ENCODE data around the gene PEAK3. TPM values are rescaled to one million over a fixed set of nuclear protein-coding genes. Genes with fewer than 3 reads are reported as not detected.

The PEAK3 gene
- total and polyA plus RNA-seq, 9 of the 15 experiments (the other 6 are each of a cell fraction or from before 2014, with no cell fraction given), result 0.07 to 0.40 TPM; not detected in 7

DNA sequence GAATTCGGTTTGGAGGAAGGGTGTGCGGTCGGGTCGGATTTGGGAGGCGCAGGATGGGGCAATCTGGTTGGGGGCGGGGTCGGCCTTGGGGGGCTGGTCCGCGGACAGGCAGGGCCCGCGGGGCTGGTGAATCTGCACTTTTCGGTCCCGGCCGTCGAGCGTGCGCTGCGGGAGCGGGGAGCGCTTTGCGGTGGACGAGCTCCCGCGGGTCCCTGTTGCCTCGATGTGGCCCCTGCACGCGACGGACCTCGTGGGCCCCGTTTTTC is 11.9 kb downstream of the PEAK3 start (continued):
- TF ChIP-seq, protein P1, sequence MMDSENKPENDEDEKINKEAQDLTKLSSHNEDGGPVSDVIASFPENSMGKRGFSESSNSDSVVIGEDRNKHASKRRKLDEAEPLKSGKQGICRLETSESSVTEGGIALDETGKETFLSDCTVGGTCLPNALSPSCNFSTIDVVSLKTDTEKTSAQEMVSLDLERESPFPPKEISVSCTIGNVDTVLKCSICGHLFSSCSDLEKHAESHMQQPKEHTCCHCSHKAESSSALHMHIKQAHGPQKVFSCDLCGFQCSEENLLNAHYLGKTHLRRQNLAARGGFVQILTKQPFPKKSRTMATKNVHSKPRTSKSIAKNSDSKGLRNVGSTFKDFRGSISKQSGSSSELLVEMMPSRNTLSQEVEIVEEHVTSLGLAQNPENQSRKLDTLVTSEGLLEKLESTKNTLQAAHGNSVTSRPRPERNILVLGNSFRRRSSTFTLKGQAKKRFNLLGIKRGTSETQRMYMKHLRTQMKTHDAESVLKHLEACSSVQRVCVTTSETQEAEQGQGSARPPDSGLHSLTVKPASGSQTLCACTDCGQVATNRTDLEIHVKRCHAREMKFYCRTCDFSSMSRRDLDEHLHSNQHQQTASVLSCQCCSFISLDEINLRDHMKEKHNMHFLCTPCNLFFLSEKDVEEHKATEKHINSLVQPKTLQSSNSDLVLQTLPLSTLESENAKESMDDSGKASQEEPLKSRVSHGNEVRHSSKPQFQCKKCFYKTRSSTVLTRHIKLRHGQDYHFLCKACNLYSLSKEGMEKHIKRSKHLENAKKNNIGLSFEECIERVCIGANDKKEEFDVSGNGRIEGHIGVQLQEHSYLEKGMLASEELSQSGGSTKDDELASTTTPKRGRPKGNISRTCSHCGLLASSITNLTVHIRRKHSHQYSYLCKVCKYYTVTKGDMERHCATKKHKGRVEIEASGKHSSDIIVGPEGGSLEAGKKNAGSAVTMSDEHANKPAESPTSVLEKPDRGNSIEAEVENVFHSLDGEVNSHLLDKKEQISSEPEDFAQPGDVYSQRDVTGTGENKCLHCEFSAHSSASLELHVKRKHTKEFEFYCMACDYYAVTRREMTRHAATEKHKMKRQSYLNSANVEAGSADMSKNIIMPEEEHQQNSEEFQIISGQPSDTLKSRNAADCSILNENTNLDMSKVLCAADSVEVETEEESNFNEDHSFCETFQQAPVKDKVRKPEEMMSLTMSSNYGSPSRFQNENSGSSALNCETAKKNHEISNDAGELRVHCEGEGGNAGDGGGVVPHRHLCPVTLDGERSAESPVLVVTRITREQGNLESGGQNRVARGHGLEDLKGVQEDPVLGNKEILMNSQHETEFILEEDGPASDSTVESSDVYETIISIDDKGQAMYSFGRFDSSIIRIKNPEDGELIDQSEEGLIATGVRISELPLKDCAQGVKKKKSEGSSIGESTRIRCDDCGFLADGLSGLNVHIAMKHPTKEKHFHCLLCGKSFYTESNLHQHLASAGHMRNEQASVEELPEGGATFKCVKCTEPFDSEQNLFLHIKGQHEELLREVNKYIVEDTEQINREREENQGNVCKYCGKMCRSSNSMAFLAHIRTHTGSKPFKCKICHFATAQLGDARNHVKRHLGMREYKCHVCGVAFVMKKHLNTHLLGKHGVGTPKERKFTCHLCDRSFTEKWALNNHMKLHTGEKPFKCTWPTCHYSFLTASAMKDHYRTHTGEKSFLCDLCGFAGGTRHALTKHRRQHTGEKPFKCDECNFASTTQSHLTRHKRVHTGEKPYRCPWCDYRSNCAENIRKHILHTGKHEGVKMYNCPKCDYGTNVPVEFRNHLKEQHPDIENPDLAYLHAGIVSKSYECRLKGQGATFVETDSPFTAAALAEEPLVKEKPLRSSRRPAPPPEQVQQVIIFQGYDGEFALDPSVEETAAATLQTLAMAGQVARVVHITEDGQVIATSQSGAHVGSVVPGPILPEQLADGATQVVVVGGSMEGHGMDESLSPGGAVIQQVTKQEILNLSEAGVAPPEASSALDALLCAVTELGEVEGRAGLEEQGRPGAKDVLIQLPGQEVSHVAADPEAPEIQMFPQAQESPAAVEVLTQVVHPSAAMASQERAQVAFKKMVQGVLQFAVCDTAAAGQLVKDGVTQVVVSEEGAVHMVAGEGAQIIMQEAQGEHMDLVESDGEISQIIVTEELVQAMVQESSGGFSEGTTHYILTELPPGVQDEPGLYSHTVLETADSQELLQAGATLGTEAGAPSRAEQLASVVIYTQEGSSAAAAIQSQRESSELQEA (IDR thresholded peaks at IDR 0.05; ENCODE audit: low read depth), result no peak
- TF ChIP-seq CEBPG (CRISPR knock-in tag; IDR thresholded peaks at IDR 0.05), result no peak
- TF ChIP-seq CEBPG (tag; conservative IDR thresholded peaks at IDR 0.05 in 1 of 2, IDR thresholded peaks at IDR 0.05 in 1 of 2), result no peak
- TF ChIP-seq CREB1 (IDR thresholded peaks at IDR 0.05), result no peak
- TF ChIP-seq CREB1 (CRISPR knock-in tag; IDR thresholded peaks at IDR 0.05), result 0 out of 2 replicates have a peak, but pooled peaks have one; percentile 4
- no peak for TF ChIP-seq ATF7 (IDR thresholded peaks at IDR 0.05)
- TF ChIP-seq TAL1 (IDR thresholded peaks at IDR 0.05), result no peak
- TF ChIP-seq MAZ (CRISPR knock-in tag; conservative IDR thresholded peaks at IDR 0.05 in 1 of 2, IDR thresholded peaks at IDR 0.05 in 1 of 2), result no peak
- no peak for TF ChIP-seq BCOR (IDR thresholded peaks at IDR 0.05)
- TF ChIP-seq NFATC3 (IDR thresholded peaks at IDR 0.05), result no peak
- no peak for TF ChIP-seq U2AF2 (optimal IDR thresholded peaks at IDR 0.05; ENCODE audit: low read depth, low read length)
- no peak for TF ChIP-seq CREM (IDR thresholded peaks at IDR 0.05; ENCODE audit: low read depth)
- no peak for TF ChIP-seq MCM3 (IDR thresholded peaks at IDR 0.05)
- TF ChIP-seq ZNF24 (IDR thresholded peaks at IDR 0.05), result no peak
- TF ChIP-seq CBX2 (IDR thresholded peaks at IDR 0.05; ENCODE audit: insufficient read depth, low read length, poor library complexity, severe bottlenecking), result no peak
- no peak for TF ChIP-seq EP300 (IDR thresholded peaks at IDR 0.05; ENCODE audit: low read length)
- peak; percentile 9 for TF ChIP-seq PCBP1 (IDR thresholded peaks at IDR 0.05; ENCODE audit: low read depth, low read length, poor library complexity, severe bottlenecking)
- TF ChIP-seq, protein P2, sequence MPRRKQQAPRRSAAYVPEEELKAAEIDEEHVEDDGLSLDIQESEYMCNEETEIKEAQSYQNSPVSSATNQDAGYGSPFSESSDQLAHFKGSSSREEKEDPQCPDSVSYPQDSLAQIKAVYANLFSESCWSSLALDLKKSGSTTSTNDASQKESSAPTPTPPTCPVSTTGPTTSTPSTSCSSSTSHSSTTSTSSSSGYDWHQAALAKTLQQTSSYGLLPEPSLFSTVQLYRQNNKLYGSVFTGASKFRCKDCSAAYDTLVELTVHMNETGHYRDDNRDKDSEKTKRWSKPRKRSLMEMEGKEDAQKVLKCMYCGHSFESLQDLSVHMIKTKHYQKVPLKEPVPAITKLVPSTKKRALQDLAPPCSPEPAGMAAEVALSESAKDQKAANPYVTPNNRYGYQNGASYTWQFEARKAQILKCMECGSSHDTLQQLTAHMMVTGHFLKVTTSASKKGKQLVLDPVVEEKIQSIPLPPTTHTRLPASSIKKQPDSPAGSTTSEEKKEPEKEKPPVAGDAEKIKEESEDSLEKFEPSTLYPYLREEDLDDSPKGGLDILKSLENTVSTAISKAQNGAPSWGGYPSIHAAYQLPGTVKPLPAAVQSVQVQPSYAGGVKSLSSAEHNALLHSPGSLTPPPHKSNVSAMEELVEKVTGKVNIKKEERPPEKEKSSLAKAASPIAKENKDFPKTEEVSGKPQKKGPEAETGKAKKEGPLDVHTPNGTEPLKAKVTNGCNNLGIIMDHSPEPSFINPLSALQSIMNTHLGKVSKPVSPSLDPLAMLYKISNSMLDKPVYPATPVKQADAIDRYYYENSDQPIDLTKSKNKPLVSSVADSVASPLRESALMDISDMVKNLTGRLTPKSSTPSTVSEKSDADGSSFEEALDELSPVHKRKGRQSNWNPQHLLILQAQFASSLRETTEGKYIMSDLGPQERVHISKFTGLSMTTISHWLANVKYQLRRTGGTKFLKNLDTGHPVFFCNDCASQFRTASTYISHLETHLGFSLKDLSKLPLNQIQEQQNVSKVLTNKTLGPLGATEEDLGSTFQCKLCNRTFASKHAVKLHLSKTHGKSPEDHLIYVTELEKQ (CRISPR knock-in tag; IDR thresholded peaks at IDR 0.05), result no peak
- TF ChIP-seq MBD1 (CRISPR knock-in tag; IDR thresholded peaks at IDR 0.05), result no peak
